Stimulated activated CD4-positive, alpha-beta T cell treated with anti-CD3 and anti-CD28 coated beads, Interleukin-12 subunit alpha, Interleukin-12 subunit beta, amount 100 ng/mL, for 24 hours (primary cell): Measurements from ENCODE around the gene RP2.

ENCODE experiments used
- DNase-seq, 2 experiments: peaks; one replicate each; pipeline ENCODE4 v3.0.0-alpha.2; 2020; ENCODE audit warnings: low read depth in 2 of 2

RP2 gene

GRCh38 chrX:46836701-46837557 lies at the start of gene RP2:
RP2 (plus strand) TSS chrX:46837043; CDS start chrX:46837101, 58 bp downstream.
- peak; percentile 68 to 78 for DNase-seq

GRCh38 chrX:46788902-46789301 lies 47.9 kb upstream of the RP2 start:
- DNase-seq: no peak

- DNase-seq: no peak
Measured at GRCh38 chrX:46791927-46792809, 44.7 kb upstream of the RP2 start.

GRCh38 chrX:46792810-46793188 lies 44.0 kb upstream of the RP2 start:
- DNase-seq: no peak

- DNase-seq: no peak
Measured at GRCh38 chrX:46793386-46794143, 43.3 kb upstream of the RP2 start.

- DNase-seq: peak; percentile 44 to 70
Measured at GRCh38 chrX:46796574-46797191, 40.2 kb upstream of the RP2 start.

GRCh38 chrX:46803140-46803539 lies 33.7 kb upstream of the RP2 start:
- DNase-seq: no peak

- DNase-seq: no peak
Measured at GRCh38 chrX:46805270-46805669, 31.6 kb upstream of the RP2 start.

- no peak for DNase-seq
Measured at GRCh38 chrX:46811121-46811520, 25.7 kb upstream of the RP2 start.

- no peak for DNase-seq
Measured at GRCh38 chrX:46812445-46812844, 24.4 kb upstream of the RP2 start.

- no peak for DNase-seq
Measured at GRCh38 chrX:46814966-46815365, 21.9 kb upstream of the RP2 start.

GRCh38 chrX:46819136-46819535 lies 17.7 kb upstream of the RP2 start:
- DNase-seq: no peak

GRCh38 chrX:46820391-46821100 lies 16.3 kb upstream of the RP2 start:
- DNase-seq: no peak

- no peak for DNase-seq
Measured at GRCh38 chrX:46823481-46823880, 13.4 kb upstream of the RP2 start.

- no peak for DNase-seq
Measured at GRCh38 chrX:46831765-46832327, 5.0 kb upstream of the RP2 start.

- DNase-seq: no peak
Measured at GRCh38 chrX:46837558-46838485, 979 bp downstream of the RP2 start.

- DNase-seq: no peak
Measured at GRCh38 chrX:46838486-46838870, 1.6 kb downstream of the RP2 start.

GRCh38 chrX:46838974-46839480 lies 2.2 kb downstream of the RP2 start:
- no peak for DNase-seq

GRCh38 chrX:46840946-46841345 lies 4.1 kb downstream of the RP2 start:
- no peak for DNase-seq
